ENCODE data around the gene ITIH4. TPM values are rescaled to one million over a fixed set of nuclear protein-coding genes. Genes with fewer than 3 reads are reported as not detected.
A peak's percentile ranks its signal among the peaks of the same experiment; 100 is the strongest.

Gene ITIH4
- polyA plus RNA-seq, 3 donors = 0.59 to 47.7 TPM; not detected in 1

GRCh38 chr3:52839892-52840545 is 9.5 kb upstream of the ITIH4 start:
- TF ChIP-seq CTCF (IDR thresholded peaks at IDR 0.05) = no peak
- Histone ChIP-seq H3K9me3 (replicated peaks in 1 of 2; ENCODE audit: control insufficient read depth in 1 of 2, insufficient read depth in 1 of 2, low read length in 2 of 2) (no peaks in the 10 kb centered on the region), H3K79me2 (ENCODE audit: insufficient read depth, low read length) (no peaks in the 10 kb centered on the region), H3K4me1 (ENCODE audit: control insufficient read depth in 1 of 2, insufficient read depth in 2 of 2, low read length in 2 of 2) (peaks cover 27 to 29% of the 10 kb centered on the region in 2 donors), H2AFZ (ENCODE audit: insufficient read depth, low read depth, low read length, poor library complexity, severe bottlenecking) (no peak overlapping the region), H3K27ac (ENCODE audit: low read depth in 1 of 2, low read length in 2 of 2) (no peak overlapping the region), H3K27me3 (ENCODE audit: control insufficient read depth in 2 of 2, insufficient read depth in 2 of 2, low read length in 2 of 2) (no peaks in the 10 kb centered on the region), H3K9ac (ENCODE audit: insufficient read depth, low read length, poor library complexity, severe bottlenecking) (no peak overlapping the region), H3K36me3 (replicated peaks in 1 of 2; ENCODE audit: control insufficient read depth in 1 of 2, insufficient read depth in 2 of 2, low read length in 2 of 2) (peaks cover 67 to 94% of the 10 kb centered on the region in 2 donors), H3K4me3 (replicated peaks in 1 of 3; ENCODE audit: low read depth in 2 of 3, low read length in 3 of 3) (no peak overlapping the region), H3K4me2 (replicated peaks; ENCODE audit: extremely low read depth, low read length, poor library complexity, severe bottlenecking) (no peak overlapping the region), H4K20me1 (ENCODE audit: insufficient read depth, low read length) (no peaks in the 10 kb centered on the region)
- no peak for DNase-seq
- intact Hi-C loops (cut with micrococcal nuclease) = loop anchor here in 1 of 2 donors (10.0 kb wide), 1 partner anchor 235 kb away; no protein-coding TSS in a partner anchor
- no peak overlapping the region for H3K4me3 Mint-ChIP-seq
- 90% methylated on average over 10 of the region's 23 CpGs for WGBS (ENCODE audit: insufficient coverage)
- H3K27ac Mint-ChIP-seq = peak overlapping the region in 1 of 7 donors; percentile 33
- H3K9me3 Mint-ChIP-seq = peaks cover 0 to 2% (median 0%) of the 10 kb centered on the region in 7 donors
- H3K27me3 Mint-ChIP-seq (ENCODE audit: low read depth in 3 of 3) = peaks cover 0 to 2% (median 0%) of the 10 kb centered on the region in 3 donors
- H3K4me1 Mint-ChIP-seq = peaks cover 25% of the 10 kb centered on the region
- peaks cover 77 to 92% of the 10 kb centered on the region in 2 donors for H3K36me3 Mint-ChIP-seq

GRCh38 chr3:52839268-52839575 is 8.8 kb upstream of the ITIH4 start:
- TF ChIP-seq CTCF (IDR thresholded peaks at IDR 0.05) = no peak
- DNase-seq = no peak
- peaks cover 20 to 21% of the 10 kb centered on the region in 2 donors for H3K4me1 ChIP-seq (ENCODE audit: control insufficient read depth in 1 of 2, insufficient read depth in 2 of 2, low read length in 2 of 2)
- no peak overlapping the region for H3K4me2 ChIP-seq (replicated peaks; ENCODE audit: extremely low read depth, low read length, poor library complexity, severe bottlenecking)
- no peak overlapping the region for H3K27ac ChIP-seq (ENCODE audit: low read depth in 1 of 2, low read length in 2 of 2)
- no peak overlapping the region for H3K4me3 ChIP-seq (replicated peaks in 1 of 3; ENCODE audit: low read depth in 2 of 3, low read length in 3 of 3)
- H3K27me3 ChIP-seq (ENCODE audit: control insufficient read depth in 2 of 2, insufficient read depth in 2 of 2, low read length in 2 of 2) = no peaks in the 10 kb centered on the region
- no peak overlapping the region for H3K27ac Mint-ChIP-seq
- intact Hi-C loops (cut with micrococcal nuclease) = no loop called here
- H3K36me3 Mint-ChIP-seq = peaks cover 78 to 91% of the 10 kb centered on the region in 2 donors
- H4K20me1 ChIP-seq (ENCODE audit: insufficient read depth, low read length) = no peaks in the 10 kb centered on the region
- H3K4me3 Mint-ChIP-seq = no peak overlapping the region
- H3K27me3 Mint-ChIP-seq (ENCODE audit: low read depth in 3 of 3) = peaks cover 0 to 2% (median 0%) of the 10 kb centered on the region in 3 donors
- H3K9ac ChIP-seq (ENCODE audit: insufficient read depth, low read length, poor library complexity, severe bottlenecking) = no peak overlapping the region
- peaks cover 17% of the 10 kb centered on the region for H3K4me1 Mint-ChIP-seq
- H2AFZ ChIP-seq (ENCODE audit: insufficient read depth, low read depth, low read length, poor library complexity, severe bottlenecking) = no peak overlapping the region
- H3K79me2 ChIP-seq (ENCODE audit: insufficient read depth, low read length) = no peaks in the 10 kb centered on the region
- H3K36me3 ChIP-seq (replicated peaks in 1 of 2; ENCODE audit: control insufficient read depth in 1 of 2, insufficient read depth in 2 of 2, low read length in 2 of 2) = peaks cover 66 to 98% of the 10 kb centered on the region in 2 donors
- H3K9me3 Mint-ChIP-seq = peaks cover 0 to 2% (median 0%) of the 10 kb centered on the region in 7 donors
- 96% methylated on average over 2 of the region's 2 CpGs for WGBS (ENCODE audit: insufficient coverage)
- no peaks in the 10 kb centered on the region for H3K9me3 ChIP-seq (replicated peaks in 1 of 2; ENCODE audit: control insufficient read depth in 1 of 2, insufficient read depth in 1 of 2, low read length in 2 of 2)
